Endothelial cell of umbilical vein (primary cell): ENCODE results near the gene DPY19L3. TPM values are rescaled to one million over a fixed set of nuclear protein-coding genes. Genes with fewer than 3 reads are reported as not detected.

ENCODE experiments used
- BruUV-seq: library from RNA; stranded (reverse); fragments of 400-500 nt; replicated peaks from 2 replicates; lab custom pipeline; 2021; lab: Mats Ljungman, UMichigan
- CTCF ChIA-PET: fragments of 300-600, 350-600 bp; sonication (Branson Sonifier 250); formaldehyde crosslinking; loops from one replicate; lab custom pipeline; 2021; ENCODE audit warnings: antibody characterized with exemption, inconsistent platforms; lab: Charles Lee
- POLR2A ChIA-PET: fragments of 300-600, 350-600 bp; sonication (Branson Sonifier 250); formaldehyde crosslinking; loops from one replicate; lab custom pipeline; 2021; ENCODE audit warnings: antibody characterized with exemption, inconsistent platforms; lab: Charles Lee
- DNase-seq: peaks from one replicate; pipeline ENCODE4 v3.0.0-alpha.2; 2011; ENCODE audit warnings: low read depth, low spot score
- FAIRE-seq: peaks from 2 replicates; lab custom pipeline; 2011; peaks lifted over from hg19 to GRCh38; lab: Jason Lieb, UNC
- H2AFZ ChIP-seq: 2 replicates; pipeline ENCODE4 v1.6.0; 2012; ENCODE audit warnings: low read depth, low read length, control low read depth, inconsistent platforms
- H3K27ac ChIP-seq: 2 replicates; pipeline ENCODE4 v1.5.1; 2011; ENCODE audit warnings: low read depth, mild to moderate bottlenecking, control low read depth, low read length, moderate library complexity; ENCODE audit not compliant: insufficient read depth
- H3K27me3 ChIP-seq, 2 experiments: 2 replicates each; pipeline versions ENCODE4 v1.6.0 to v1.6.1; 2011; ENCODE audit warnings: low read length in 2 of 2, mixed read lengths in 1 of 2; ENCODE audit not compliant: control insufficient read depth in 2 of 2, insufficient read depth in 2 of 2
- H3K36me3 ChIP-seq, 2 experiments: 2 replicates in 1 of 2; 3 replicates in 1 of 2; pipeline ENCODE4 v1.5.1; 2011; ENCODE audit warnings: low read length in 2 of 2, mild to moderate bottlenecking in 1 of 2, moderate library complexity in 1 of 2; ENCODE audit not compliant: control insufficient read depth in 2 of 2, insufficient read depth in 2 of 2; ENCODE audit errors: extremely low read depth in 1 of 2
- H3K4me1 ChIP-seq: 3 replicates; pipeline ENCODE4 v1.5.1; 2011; ENCODE audit warnings: mild to moderate bottlenecking, low read length; ENCODE audit not compliant: control insufficient read depth, insufficient read depth; ENCODE audit errors: extremely low read depth
- H3K4me2 ChIP-seq: 2 replicates; pipeline ENCODE4 v1.6.1; 2011; ENCODE audit warnings: low read length, control low read depth, mixed read lengths; ENCODE audit not compliant: insufficient read depth
- H3K4me3 ChIP-seq, 3 experiments: fragments of 200-600 bp in 1 of 3; sonication (generic), shearing (Covaris generic) in 1 of 3; replicated peaks in 1 of 3; 2 replicates each; pipeline ENCODE4 v1.5.1; 2011 to 2016; ENCODE audit warnings: control low read depth in 3 of 3, low read length in 3 of 3, mild to moderate bottlenecking in 2 of 3, inconsistent platforms in 1 of 3, low read depth in 1 of 3, moderate library complexity in 1 of 3; ENCODE audit not compliant: insufficient read depth in 1 of 3
- H3K79me2 ChIP-seq: 2 replicates; pipeline ENCODE4 v1.6.0; 2012; ENCODE audit warnings: low read length, inconsistent platforms; ENCODE audit not compliant: control insufficient read depth, insufficient read depth
- H3K9ac ChIP-seq: replicated peaks from 2 replicates; pipeline ENCODE3; 2011; ENCODE audit warnings: low read length, control low read depth; ENCODE audit not compliant: insufficient read depth; ENCODE audit errors: extremely low read depth
- H3K9me1 ChIP-seq: replicated peaks from 3 replicates; pipeline ENCODE4 v1.6.0; 2011; ENCODE audit warnings: mild to moderate bottlenecking, low read length; ENCODE audit not compliant: control insufficient read depth, insufficient read depth; ENCODE audit errors: extremely low read depth
- H3K9me3 ChIP-seq: replicated peaks from 2 replicates; pipeline ENCODE4 v1.5.1; 2012; ENCODE audit warnings: low read length, inconsistent platforms; ENCODE audit not compliant: control insufficient read depth, insufficient read depth
- H4K20me1 ChIP-seq: replicated peaks from 2 replicates; pipeline ENCODE3; 2011; ENCODE audit warnings: mild to moderate bottlenecking, low read length; ENCODE audit not compliant: control insufficient read depth, insufficient read depth; ENCODE audit errors: extremely low read depth
- CTCF ChIP-seq, 2 donors: IDR thresholded peaks; 1 replicate in 1 of 2; 2 replicates in 1 of 2; pipeline ENCODE4 v1.5.1; 2011; ENCODE audit warnings: low read length in 2 of 2, mild to moderate bottlenecking in 2 of 2, moderate library complexity in 2 of 2, control low read depth in 1 of 2, inconsistent platforms in 1 of 2, low read depth in 1 of 2; ENCODE audit not compliant: insufficient read depth in 1 of 2; ENCODE audit errors: extremely low read depth in 1 of 2
- EZH2 ChIP-seq: IDR thresholded peaks from 2 replicates; pipeline ENCODE4 v1.6.1; 2012; ENCODE audit warnings: borderline replicate concordance, low read depth, mild to moderate bottlenecking, moderate library complexity, low read length, inconsistent platforms; ENCODE audit not compliant: severe bottlenecking
- FOS ChIP-seq: IDR thresholded peaks from 2 replicates; pipeline ENCODE4 v1.6.1; 2011; ENCODE audit warnings: mild to moderate bottlenecking, low read length, moderate library complexity, borderline replicate concordance; ENCODE audit not compliant: insufficient read depth
- GATA2 ChIP-seq: IDR thresholded peaks from 2 replicates; pipeline ENCODE4 v1.7.0; 2011; ENCODE audit warnings: low read depth, mild to moderate bottlenecking, moderate library complexity, mixed read lengths, low read length; ENCODE audit not compliant: insufficient read length, insufficient read depth
- JUN ChIP-seq: IDR thresholded peaks from 2 replicates; pipeline ENCODE4 v1.6.1; 2011; ENCODE audit warnings: borderline replicate concordance, low read depth; ENCODE audit not compliant: insufficient read length, insufficient read depth
- MAX ChIP-seq: IDR thresholded peaks from 2 replicates; pipeline ENCODE4 v1.6.1; 2011; ENCODE audit not compliant: insufficient read depth, insufficient read length
- MYC ChIP-seq: IDR thresholded peaks from one replicate; pipeline ENCODE4 v1.6.1; 2011; ENCODE audit warnings: mild to moderate bottlenecking, low read depth, low read length
- POLR2A ChIP-seq: IDR thresholded peaks from 2 replicates; pipeline ENCODE4 v1.6.1; 2012; ENCODE audit warnings: low read depth, mild to moderate bottlenecking, control low read depth, low read length
- POLR2AphosphoS5 ChIP-seq: IDR thresholded peaks from 2 replicates; pipeline ENCODE4 v1.6.1; 2012; ENCODE audit warnings: low read depth, mild to moderate bottlenecking, control low read depth, low read length, moderate library complexity; ENCODE audit not compliant: insufficient read depth
- dilution Hi-C: fragments of 300-500 bp; cut with MboI; formaldehyde crosslinking; loops from one replicate; pipeline ENCODE4 v1.15.0; 2019; ENCODE audit warnings: low sequenced_read_pairs; ENCODE audit not compliant: extremely low pct_ligation_motif_present
- intact Hi-C: fragments of 100-400 bp; cut with micrococcal nuclease; formaldehyde crosslinking; loops from one replicate; pipeline ENCODE4 v1.10.0; 2022
- polyA plus RNA-seq, 4 experiments: library from polyadenylated mRNA; depleted of rRNA in 3 of 4; stranded (reverse) in 3 of 4; unstranded in 1 of 4; fragments of >200 nt; gene quantifications; 2 replicates each; pipeline versions ENCODE4 v1.2.1 to v1.2.3, GENCODE V29; 2011 to 2012; ENCODE audit warnings: missing spikeins in 1 of 4
- total RNA-seq: library from RNA; stranded (reverse); gene quantifications from 2 replicates; pipeline ENCODE4 v1.2.3, GENCODE V29; 2021

Gene DPY19L3
- total and polyA plus RNA-seq, 2 donors (not counting 3 experiments of a cell fraction or from before 2014, with no cell fraction given), result 36.1 to 39.5 TPM

GRCh38 chr19:32475141-32476031 is 69.8 kb downstream of the DPY19L3 start:
- Histone ChIP-seq H3K79me2 (no peaks in the 10 kb centered on the region), H3K27ac (no peak overlapping the region), H4K20me1 (no peaks in the 10 kb centered on the region), H3K27me3 (no peaks in the 10 kb centered on the region), H3K4me2 (no peak overlapping the region), H3K9me3 (no peaks in the 10 kb centered on the region), H3K9me1 (no peaks in the 10 kb centered on the region), H3K4me1 (no peaks in the 10 kb centered on the region), H3K36me3 (peaks cover 0 to 6% of the 10 kb centered on the region in 2 experiments), H3K9ac (no peak overlapping the region), H3K4me3 (no peak overlapping the region), H2AFZ (no peak overlapping the region)
- TF ChIP-seq JUN, result no peak
- no peak for TF ChIP-seq FOS
- TF ChIP-seq MAX, result no peak
- no peak for TF ChIP-seq POLR2A
- dilution Hi-C loops, result no loop called here
- DNase-seq (no peak), FAIRE-seq (no peak)
- ChIA-PET CTCF (interaction anchor here (1.6 to 2.8 kb wide), 2 partner anchors 8 to 11 kb away, joined by 3 to 19 read pairs; no protein-coding TSS in a partner anchor), POLR2A (no interaction called here)
- BruUV-seq, result no TSS peak
- intact Hi-C loops, result no loop called here

- H3K9me3 ChIP-seq, result no peaks in the 10 kb centered on the region
- no peak for DNase-seq
- H3K9me1 ChIP-seq, result no peaks in the 10 kb centered on the region
- dilution Hi-C loops (no loop called here), intact Hi-C loops (no loop called here)
- TF ChIP-seq EZH2 (no peak), GATA2 (no peak), JUN (no peak), CTCF (IDR thresholded peaks at IDR 0.05; ENCODE audit: extremely low read depth in 1 of 2, insufficient read depth in 1 of 2, low read depth in 1 of 2, low read length in 2 of 2) (no peak), MYC (no peak), POLR2A (no peak), FOS (no peak), MAX (no peak), POLR2AphosphoS5 (no peak)
- H3K4me3 ChIP-seq, result no peak overlapping the region
- peaks cover 0 to 6% of the 10 kb centered on the region in 2 experiments for H3K36me3 ChIP-seq
- CTCF ChIA-PET, result interaction anchor here (1.6 to 2.8 kb wide), 2 partner anchors 8 to 12 kb away, joined by 3 to 19 read pairs; no protein-coding TSS in a partner anchor
- no TSS peak for BruUV-seq
- no peak overlapping the region for H3K27ac ChIP-seq
- H4K20me1 ChIP-seq, result no peaks in the 10 kb centered on the region
- H3K27me3 ChIP-seq, result no peaks in the 10 kb centered on the region
- POLR2A ChIA-PET, result no interaction called here
- H3K79me2 ChIP-seq, result no peaks in the 10 kb centered on the region
- H3K4me1 ChIP-seq, result no peaks in the 10 kb centered on the region
- no peak overlapping the region for H3K4me2 ChIP-seq
- H3K9ac ChIP-seq, result no peak overlapping the region
- FAIRE-seq, result no peak
- H2AFZ ChIP-seq, result no peak overlapping the region
Measured at GRCh38 chr19:32476032-32476350, 70.4 kb downstream of the DPY19L3 start.
